Measurements from ENCODE around the gene CENPC. TPM values are rescaled to one million over a fixed set of nuclear protein-coding genes. Genes with fewer than 3 reads are reported as not detected.
"Not testable (repeated sequence)": the region's sequence is repeated elsewhere in the genome, so short reads cannot be mapped to it uniquely, and the experiment has no call there.

CENPC gene
- polyA plus RNA-seq, 1 donor from 2014 or later = 9.5 TPM

DNA sequence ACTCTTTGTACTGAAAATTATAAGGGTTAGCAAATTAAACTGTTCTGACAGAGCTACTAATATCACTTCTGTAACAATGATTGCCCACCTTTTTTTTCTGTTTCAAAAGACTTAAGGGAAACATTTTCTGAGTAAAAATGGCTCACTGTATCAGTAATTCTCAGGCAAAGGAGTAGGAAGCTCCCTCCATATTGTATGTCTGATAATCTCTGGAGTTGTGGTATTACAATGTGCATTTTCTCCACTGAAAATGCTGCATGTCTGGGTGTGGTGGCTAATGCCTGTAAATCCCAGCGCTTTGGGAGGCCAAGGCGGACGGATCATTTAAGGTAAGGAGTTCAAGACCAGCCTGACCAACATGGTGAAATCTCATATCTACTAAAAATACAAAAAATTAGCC lies 8.8 kb upstream of the CENPC start:
- H3F3A ChIP-seq (ENCODE audit: insufficient read depth, low read length, poor library complexity, severe bottlenecking) = no peaks in the 10 kb centered on the region
- no peaks in the 10 kb centered on the region for H3K9me3 ChIP-seq (ENCODE audit: low read length)
- no peak for TF ChIP-seq SMC3 (conservative IDR thresholded peaks at IDR 0.05; ENCODE audit: poor library complexity)
- no peak for TF ChIP-seq MXI1 (conservative IDR thresholded peaks at IDR 0.05; ENCODE audit: poor library complexity, severe bottlenecking)
- TF ChIP-seq POLR2AphosphoS5 (IDR thresholded peaks at IDR 0.05) = no peak
- TF ChIP-seq, protein P1, sequence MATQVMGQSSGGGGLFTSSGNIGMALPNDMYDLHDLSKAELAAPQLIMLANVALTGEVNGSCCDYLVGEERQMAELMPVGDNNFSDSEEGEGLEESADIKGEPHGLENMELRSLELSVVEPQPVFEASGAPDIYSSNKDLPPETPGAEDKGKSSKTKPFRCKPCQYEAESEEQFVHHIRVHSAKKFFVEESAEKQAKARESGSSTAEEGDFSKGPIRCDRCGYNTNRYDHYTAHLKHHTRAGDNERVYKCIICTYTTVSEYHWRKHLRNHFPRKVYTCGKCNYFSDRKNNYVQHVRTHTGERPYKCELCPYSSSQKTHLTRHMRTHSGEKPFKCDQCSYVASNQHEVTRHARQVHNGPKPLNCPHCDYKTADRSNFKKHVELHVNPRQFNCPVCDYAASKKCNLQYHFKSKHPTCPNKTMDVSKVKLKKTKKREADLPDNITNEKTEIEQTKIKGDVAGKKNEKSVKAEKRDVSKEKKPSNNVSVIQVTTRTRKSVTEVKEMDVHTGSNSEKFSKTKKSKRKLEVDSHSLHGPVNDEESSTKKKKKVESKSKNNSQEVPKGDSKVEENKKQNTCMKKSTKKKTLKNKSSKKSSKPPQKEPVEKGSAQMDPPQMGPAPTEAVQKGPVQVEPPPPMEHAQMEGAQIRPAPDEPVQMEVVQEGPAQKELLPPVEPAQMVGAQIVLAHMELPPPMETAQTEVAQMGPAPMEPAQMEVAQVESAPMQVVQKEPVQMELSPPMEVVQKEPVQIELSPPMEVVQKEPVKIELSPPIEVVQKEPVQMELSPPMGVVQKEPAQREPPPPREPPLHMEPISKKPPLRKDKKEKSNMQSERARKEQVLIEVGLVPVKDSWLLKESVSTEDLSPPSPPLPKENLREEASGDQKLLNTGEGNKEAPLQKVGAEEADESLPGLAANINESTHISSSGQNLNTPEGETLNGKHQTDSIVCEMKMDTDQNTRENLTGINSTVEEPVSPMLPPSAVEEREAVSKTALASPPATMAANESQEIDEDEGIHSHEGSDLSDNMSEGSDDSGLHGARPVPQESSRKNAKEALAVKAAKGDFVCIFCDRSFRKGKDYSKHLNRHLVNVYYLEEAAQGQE (IDR thresholded peaks at IDR 0.05; ENCODE audit: borderline replicate concordance) = no peak
- no peak for TF ChIP-seq TAF1 (IDR thresholded peaks at IDR 0.05; ENCODE audit: low read depth)
- TF ChIP-seq RAD21 (conservative IDR thresholded peaks at IDR 0.05) = no peak
- TF ChIP-seq EP300 (conservative IDR thresholded peaks at IDR 0.05; ENCODE audit: poor library complexity, severe bottlenecking) = no peak
- no peak for TF ChIP-seq EZH2 (IDR thresholded peaks at IDR 0.05; ENCODE audit: borderline replicate concordance, insufficient read depth, low read length, poor library complexity, severe bottlenecking)
- TF ChIP-seq, protein P2, sequence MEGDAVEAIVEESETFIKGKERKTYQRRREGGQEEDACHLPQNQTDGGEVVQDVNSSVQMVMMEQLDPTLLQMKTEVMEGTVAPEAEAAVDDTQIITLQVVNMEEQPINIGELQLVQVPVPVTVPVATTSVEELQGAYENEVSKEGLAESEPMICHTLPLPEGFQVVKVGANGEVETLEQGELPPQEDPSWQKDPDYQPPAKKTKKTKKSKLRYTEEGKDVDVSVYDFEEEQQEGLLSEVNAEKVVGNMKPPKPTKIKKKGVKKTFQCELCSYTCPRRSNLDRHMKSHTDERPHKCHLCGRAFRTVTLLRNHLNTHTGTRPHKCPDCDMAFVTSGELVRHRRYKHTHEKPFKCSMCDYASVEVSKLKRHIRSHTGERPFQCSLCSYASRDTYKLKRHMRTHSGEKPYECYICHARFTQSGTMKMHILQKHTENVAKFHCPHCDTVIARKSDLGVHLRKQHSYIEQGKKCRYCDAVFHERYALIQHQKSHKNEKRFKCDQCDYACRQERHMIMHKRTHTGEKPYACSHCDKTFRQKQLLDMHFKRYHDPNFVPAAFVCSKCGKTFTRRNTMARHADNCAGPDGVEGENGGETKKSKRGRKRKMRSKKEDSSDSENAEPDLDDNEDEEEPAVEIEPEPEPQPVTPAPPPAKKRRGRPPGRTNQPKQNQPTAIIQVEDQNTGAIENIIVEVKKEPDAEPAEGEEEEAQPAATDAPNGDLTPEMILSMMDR (IDR thresholded peaks at IDR 0.05; ENCODE audit: poor library complexity, severe bottlenecking) = no peak
- no peaks in the 10 kb centered on the region for H3K36me3 ChIP-seq (ENCODE audit: insufficient read depth, low read length)
- H2AFZ ChIP-seq (ENCODE audit: low read depth, low read length) = no peak overlapping the region
- H3K9me2 ChIP-seq (ENCODE audit: insufficient read depth, low read length) = no peaks in the 10 kb centered on the region
- no peak overlapping the region for H3K4me2 ChIP-seq (ENCODE audit: low read length)
- H4K20me1 ChIP-seq (ENCODE audit: insufficient read depth) = no peaks in the 10 kb centered on the region
- no peak overlapping the region for H3K9ac ChIP-seq (ENCODE audit: low read length)
- H3K79me2 ChIP-seq (replicated peaks; ENCODE audit: insufficient read depth, low read length) = no peaks in the 10 kb centered on the region
- H3K27ac ChIP-seq (ENCODE audit: low read length) = no peak overlapping the region
- no peak overlapping the region for H3K4me3 ChIP-seq (ENCODE audit: low read length)
- no peaks in the 10 kb centered on the region for H3K27me3 ChIP-seq (ENCODE audit: insufficient read depth, low read depth, low read length)

DNA sequence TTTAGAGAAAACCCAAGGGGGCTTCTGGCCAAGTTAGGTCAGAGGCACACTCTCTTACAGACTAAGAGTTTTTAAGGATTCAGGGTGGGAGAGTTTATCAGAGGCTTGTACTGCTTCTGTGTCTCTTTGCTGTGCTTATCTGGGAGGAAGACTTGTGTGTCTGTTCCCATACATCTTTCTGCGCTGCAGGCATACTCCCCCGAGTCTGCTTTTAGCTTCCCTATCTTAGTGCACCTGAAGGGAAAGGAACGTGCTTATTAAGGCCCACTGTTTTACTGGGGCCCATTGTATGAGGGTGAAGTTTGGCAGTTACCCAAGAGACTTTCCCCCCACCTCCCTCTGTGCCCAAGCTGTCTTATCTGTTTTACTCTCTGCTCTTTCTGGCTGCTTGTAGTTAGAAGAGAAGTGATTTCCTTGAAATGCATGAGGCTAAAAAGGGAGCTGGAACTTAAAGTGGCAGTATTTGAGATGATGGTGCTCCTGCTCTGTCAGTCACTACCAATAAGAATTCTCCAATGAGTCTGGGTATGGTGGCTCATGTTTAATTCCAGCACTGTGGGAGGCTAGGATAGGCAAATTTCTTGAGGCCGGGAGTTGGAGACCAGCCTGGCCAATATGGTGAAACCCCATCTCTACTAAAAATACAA lies 7.0 kb upstream of the CENPC start:
- H3K27me3 ChIP-seq (ENCODE audit: insufficient read depth, low read depth, low read length); H3K4me3 ChIP-seq (ENCODE audit: low read length); H2AFZ ChIP-seq (ENCODE audit: low read depth, low read length); H3K79me2 ChIP-seq (replicated peaks; ENCODE audit: insufficient read depth, low read length); H3K27ac ChIP-seq (ENCODE audit: low read length); H3K4me2 ChIP-seq (ENCODE audit: low read length); H3K9ac ChIP-seq (ENCODE audit: low read length); H4K20me1 ChIP-seq (ENCODE audit: insufficient read depth); H3K9me3 ChIP-seq (ENCODE audit: low read length); H3F3A ChIP-seq (ENCODE audit: insufficient read depth, low read length, poor library complexity, severe bottlenecking); H3K9me2 ChIP-seq (ENCODE audit: insufficient read depth, low read length); H3K36me3 ChIP-seq (ENCODE audit: insufficient read depth, low read length): not testable (repeated sequence)

DNA sequence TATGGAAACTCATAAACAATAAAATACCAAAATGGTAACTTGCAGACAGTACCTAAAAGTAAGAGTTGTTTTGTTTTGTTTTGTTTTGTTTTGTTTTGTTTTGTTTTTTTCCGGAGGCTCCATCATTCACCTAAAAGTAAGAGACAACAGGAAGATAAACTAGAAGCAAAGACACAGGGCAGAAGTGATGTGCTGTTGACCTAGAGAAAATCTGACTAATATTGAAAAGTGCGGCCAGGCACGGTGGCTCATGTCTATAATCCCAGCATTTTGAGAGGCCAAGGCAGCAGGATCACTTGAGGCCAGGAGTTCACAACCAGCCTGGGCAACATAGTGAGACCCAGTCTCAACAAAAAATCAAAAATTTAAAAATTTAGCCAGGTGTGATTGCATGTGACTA lies 5.6 kb upstream of the CENPC start:
- H3K36me3 ChIP-seq (ENCODE audit: insufficient read depth, low read length) = no peaks in the 10 kb centered on the region
- no peak overlapping the region for H3K9ac ChIP-seq (ENCODE audit: low read length)
- H3K27me3 ChIP-seq (ENCODE audit: insufficient read depth, low read depth, low read length) = no peaks in the 10 kb centered on the region
- H4K20me1 ChIP-seq (ENCODE audit: insufficient read depth) = no peaks in the 10 kb centered on the region
- H3K79me2 ChIP-seq (replicated peaks; ENCODE audit: insufficient read depth, low read length) = no peaks in the 10 kb centered on the region
- H2AFZ ChIP-seq (ENCODE audit: low read depth, low read length) = no peak overlapping the region
- H3F3A ChIP-seq (ENCODE audit: insufficient read depth, low read length, poor library complexity, severe bottlenecking) = no peaks in the 10 kb centered on the region
- no peaks in the 10 kb centered on the region for H3K9me3 ChIP-seq (ENCODE audit: low read length)
- no peaks in the 10 kb centered on the region for H3K9me2 ChIP-seq (ENCODE audit: insufficient read depth, low read length)
- no peak overlapping the region for H3K4me3 ChIP-seq (ENCODE audit: low read length)
- H3K27ac ChIP-seq (ENCODE audit: low read length) = no peak overlapping the region
- TF ChIP-seq RAD21 (conservative IDR thresholded peaks at IDR 0.05) (no peak), SMC3 (conservative IDR thresholded peaks at IDR 0.05; ENCODE audit: poor library complexity) (no peak), EZH2 (IDR thresholded peaks at IDR 0.05; ENCODE audit: borderline replicate concordance, insufficient read depth, low read length, poor library complexity, severe bottlenecking) (no peak), MXI1 (conservative IDR thresholded peaks at IDR 0.05; ENCODE audit: poor library complexity, severe bottlenecking) (no peak), TAF1 (IDR thresholded peaks at IDR 0.05; ENCODE audit: low read depth) (no peak), EP300 (conservative IDR thresholded peaks at IDR 0.05; ENCODE audit: poor library complexity, severe bottlenecking) (no peak), POLR2AphosphoS5 (IDR thresholded peaks at IDR 0.05) (no peak)
- TF ChIP-seq, protein P2 (IDR thresholded peaks at IDR 0.05; ENCODE audit: poor library complexity, severe bottlenecking) = no peak
- TF ChIP-seq, protein P1 (IDR thresholded peaks at IDR 0.05; ENCODE audit: borderline replicate concordance) = no peak
- no peak overlapping the region for H3K4me2 ChIP-seq (ENCODE audit: low read length)
